NCI-H2107 treated with DMSO at 0.1 percent for 48 hours (cell line): ENCODE results near the gene TMEM82.

Experiments used
- DNase-seq: peaks from one replicate; lab custom pipeline; 2025; ENCODE audit not compliant: unreplicated experiment; lab: John Stamatoyannopoulos, UW

The TMEM82 gene

GRCh38 chr1:15734901-15735300, 7.4 kb upstream of the TMEM82 start:
- no peak for DNase-seq

GRCh38 chr1:15735304-15736037, 6.8 kb upstream of the TMEM82 start:
- no peak for DNase-seq

- peak; percentile 45 for DNase-seq
Measured at GRCh38 chr1:15736038-15736891, 6.0 kb upstream of the TMEM82 start, which contains the start of gene SLC25A34. TSS of gene SLC25A34 (plus strand) at chr1:15736258. CDS start at chr1:15736486, 228 bp downstream.

GRCh38 chr1:15736892-15737261, 5.4 kb upstream of the TMEM82 start:
- no peak for DNase-seq

GRCh38 chr1:15737324-15738319, 4.7 kb upstream of the TMEM82 start:
- DNase-seq = no peak

- DNase-seq = no peak
Measured at GRCh38 chr1:15738416-15739113, 3.7 kb upstream of the TMEM82 start.

- DNase-seq = no peak
Measured at GRCh38 chr1:15739259-15739658, 3.0 kb upstream of the TMEM82 start.

GRCh38 chr1:15739745-15740144, 2.6 kb upstream of the TMEM82 start:
- no peak for DNase-seq

- DNase-seq = peak; percentile 86
Measured at GRCh38 chr1:15740924-15741850, 1.1 kb upstream of the TMEM82 start.

- no peak for DNase-seq
Measured at GRCh38 chr1:15744122-15744679, 1.9 kb downstream of the TMEM82 start.

GRCh38 chr1:15747378-15747777, 5.1 kb downstream of the TMEM82 start:
- DNase-seq = no peak

GRCh38 chr1:15748264-15748663, 6.0 kb downstream of the TMEM82 start:
- no peak for DNase-seq

- no peak for DNase-seq
Measured at GRCh38 chr1:15748690-15749398, 6.5 kb downstream of the TMEM82 start.

- DNase-seq = no peak
Measured at GRCh38 chr1:15749399-15750291, 7.3 kb downstream of the TMEM82 start.

- no peak for DNase-seq
Measured at GRCh38 chr1:15750924-15751323, 8.6 kb downstream of the TMEM82 start.

GRCh38 chr1:15751717-15752116, 9.4 kb downstream of the TMEM82 start:
- DNase-seq = no peak

GRCh38 chr1:15753776-15754175, 11.5 kb downstream of the TMEM82 start:
- DNase-seq = no peak
